ENCODE data around the gene LRRC53. TPM values are rescaled to one million over a fixed set of nuclear protein-coding genes. Genes with fewer than 3 reads are reported as not detected.

LRRC53 gene
- total RNA-seq, 1 experiment from 2014 or later = not detected

DNA sequence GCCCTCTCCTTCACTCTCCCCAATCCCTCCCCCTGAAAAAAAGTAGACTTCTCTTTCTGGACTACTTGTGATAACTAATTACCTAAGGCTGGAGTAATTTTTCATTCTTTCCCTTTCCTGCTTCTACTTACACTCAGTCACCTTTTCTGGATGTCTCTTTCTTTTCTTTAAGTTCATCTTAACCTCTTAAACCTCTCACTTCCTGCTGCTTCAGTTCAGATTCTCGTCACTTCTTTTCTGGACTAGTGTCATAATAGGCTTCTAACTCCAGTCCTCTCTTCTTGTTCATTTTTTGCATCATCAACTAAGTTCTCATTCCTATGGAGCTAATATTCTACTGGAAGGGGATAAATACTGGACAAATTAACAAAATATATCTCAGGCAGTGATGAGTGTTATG is 75.4 kb downstream of the LRRC53 start:
- peaks cover 8% of the 10 kb centered on the region for H3K4me1 ChIP-seq (ENCODE audit: low read length)
- H3K9ac ChIP-seq (ENCODE audit: low read length) = no peak overlapping the region
- no peak overlapping the region for H2AFZ ChIP-seq (ENCODE audit: low read length)
- no peaks in the 10 kb centered on the region for H3K27me3 ChIP-seq (ENCODE audit: low read length)
- H3K79me2 ChIP-seq (ENCODE audit: low read length) = no peaks in the 10 kb centered on the region
- H3K27ac ChIP-seq (ENCODE audit: low read length) = no peak overlapping the region
- H3K4me2 ChIP-seq (ENCODE audit: low read depth, low read length, poor library complexity, severe bottlenecking) = no peak overlapping the region
- no peaks in the 10 kb centered on the region for H4K20me1 ChIP-seq (ENCODE audit: insufficient read depth, low read depth, low read length)
- DNase-seq = no peak
- H3K9me2 ChIP-seq (replicated peaks; ENCODE audit: insufficient read depth, low read length) = no peaks in the 10 kb centered on the region
- no peak overlapping the region for H3K4me3 ChIP-seq (ENCODE audit: low read length)
- H3K9me3 ChIP-seq (ENCODE audit: low read length) = no peaks in the 10 kb centered on the region
- no peaks in the 10 kb centered on the region for H3K36me3 ChIP-seq (ENCODE audit: insufficient read depth, low read length)

DNA sequence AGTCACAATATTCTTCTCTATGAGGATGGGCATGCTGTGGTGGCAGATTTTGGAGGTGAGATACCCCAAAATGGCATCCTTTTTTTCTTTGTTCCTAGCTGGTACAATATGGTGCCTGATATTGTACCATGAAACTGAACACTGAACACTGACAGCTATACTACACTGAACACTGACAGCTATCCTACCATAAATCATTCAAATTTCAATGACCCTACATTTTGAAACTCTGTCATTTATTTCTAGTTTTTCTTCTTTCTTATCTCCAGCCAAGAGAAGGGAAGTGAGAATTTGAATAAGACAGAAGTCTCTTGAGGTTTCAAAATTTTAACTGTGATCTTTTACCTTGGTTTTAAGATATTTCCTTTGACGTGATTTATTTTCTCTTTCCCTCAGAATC is 76.3 kb downstream of the LRRC53 start:
- Histone ChIP-seq H3K9ac (ENCODE audit: low read length) (no peak overlapping the region), H3K27me3 (ENCODE audit: low read length) (no peaks in the 10 kb centered on the region), H3K9me3 (ENCODE audit: low read length) (no peaks in the 10 kb centered on the region), H3K4me1 (ENCODE audit: low read length) (peaks cover 8% of the 10 kb centered on the region), H4K20me1 (ENCODE audit: insufficient read depth, low read depth, low read length) (no peaks in the 10 kb centered on the region), H3K27ac (ENCODE audit: low read length) (no peak overlapping the region), H3K9me2 (replicated peaks; ENCODE audit: insufficient read depth, low read length) (no peaks in the 10 kb centered on the region), H3K36me3 (ENCODE audit: insufficient read depth, low read length) (no peaks in the 10 kb centered on the region), H3K79me2 (ENCODE audit: low read length) (no peaks in the 10 kb centered on the region), H3K4me3 (ENCODE audit: low read length) (no peak overlapping the region), H3K4me2 (ENCODE audit: low read depth, low read length, poor library complexity, severe bottlenecking) (no peak overlapping the region), H2AFZ (ENCODE audit: low read length) (no peak overlapping the region)
- no peak for DNase-seq

DNA sequence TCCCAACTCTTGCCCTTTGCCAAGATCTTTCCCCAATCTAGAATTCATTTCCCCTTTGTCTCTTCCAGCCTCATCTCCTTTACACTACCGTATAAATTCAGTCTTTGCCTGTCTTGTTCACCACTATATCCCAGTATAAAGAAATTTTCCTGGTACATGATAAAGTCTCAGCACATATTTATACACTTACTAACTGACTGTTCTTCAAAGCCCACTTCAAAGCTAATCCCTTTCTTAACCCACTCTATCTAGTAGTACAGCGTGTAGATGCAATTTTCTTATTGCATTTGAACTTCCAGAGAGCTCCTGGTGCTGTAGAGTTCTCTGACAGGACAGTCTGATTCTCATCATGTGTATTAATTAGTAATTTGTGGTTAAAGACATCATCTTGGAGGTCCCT is 78.1 kb downstream of the LRRC53 start:
- DNase-seq = no peak
- H3K79me2 ChIP-seq (ENCODE audit: low read length) = no peaks in the 10 kb centered on the region
- H3K4me2 ChIP-seq (ENCODE audit: low read depth, low read length, poor library complexity, severe bottlenecking) = no peak overlapping the region
- no peaks in the 10 kb centered on the region for H4K20me1 ChIP-seq (ENCODE audit: insufficient read depth, low read depth, low read length)
- H3K36me3 ChIP-seq (ENCODE audit: insufficient read depth, low read length) = no peaks in the 10 kb centered on the region
- no peak overlapping the region for H3K9ac ChIP-seq (ENCODE audit: low read length)
- no peak overlapping the region for H3K4me3 ChIP-seq (ENCODE audit: low read length)
- H3K9me3 ChIP-seq (ENCODE audit: low read length) = no peaks in the 10 kb centered on the region
- H3K27ac ChIP-seq (ENCODE audit: low read length) = no peak overlapping the region
- no peak overlapping the region for H2AFZ ChIP-seq (ENCODE audit: low read length)
- H3K4me1 ChIP-seq (ENCODE audit: low read length) = peaks cover 8% of the 10 kb centered on the region
- H3K27me3 ChIP-seq (ENCODE audit: low read length) = no peaks in the 10 kb centered on the region
- no peaks in the 10 kb centered on the region for H3K9me2 ChIP-seq (replicated peaks; ENCODE audit: insufficient read depth, low read length)

DNA sequence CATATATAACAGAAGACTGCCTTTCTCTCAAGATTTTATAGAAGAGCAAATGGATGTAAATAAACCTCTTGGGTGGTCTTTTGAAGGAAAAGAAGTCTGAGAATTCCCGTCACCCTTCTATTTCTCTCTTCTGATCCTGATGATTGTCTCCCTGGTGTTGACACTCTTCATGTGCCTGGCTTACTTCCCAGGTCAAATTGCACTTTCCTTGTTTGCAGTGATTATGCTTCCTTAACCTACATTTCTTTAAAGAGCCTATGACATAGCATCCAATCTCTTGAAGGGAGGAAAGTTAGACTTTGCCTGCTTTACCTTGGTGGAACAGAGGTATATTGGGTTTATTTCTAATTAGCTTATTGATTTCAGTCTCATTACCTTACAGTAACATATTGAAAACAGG is 80.1 kb downstream of the LRRC53 start:
- Histone ChIP-seq H3K9ac (ENCODE audit: low read length) (no peak overlapping the region), H3K36me3 (ENCODE audit: insufficient read depth, low read length) (no peaks in the 10 kb centered on the region), H2AFZ (ENCODE audit: low read length) (no peak overlapping the region), H3K4me2 (ENCODE audit: low read depth, low read length, poor library complexity, severe bottlenecking) (no peak overlapping the region), H3K9me2 (replicated peaks; ENCODE audit: insufficient read depth, low read length) (no peaks in the 10 kb centered on the region), H3K27ac (ENCODE audit: low read length) (no peak overlapping the region), H3K4me1 (ENCODE audit: low read length) (peaks cover 8% of the 10 kb centered on the region), H3K4me3 (ENCODE audit: low read length) (no peak overlapping the region), H3K79me2 (ENCODE audit: low read length) (no peaks in the 10 kb centered on the region), H3K9me3 (ENCODE audit: low read length) (no peaks in the 10 kb centered on the region), H4K20me1 (ENCODE audit: insufficient read depth, low read depth, low read length) (no peaks in the 10 kb centered on the region), H3K27me3 (ENCODE audit: low read length) (no peaks in the 10 kb centered on the region)
- no peak for DNase-seq

DNA sequence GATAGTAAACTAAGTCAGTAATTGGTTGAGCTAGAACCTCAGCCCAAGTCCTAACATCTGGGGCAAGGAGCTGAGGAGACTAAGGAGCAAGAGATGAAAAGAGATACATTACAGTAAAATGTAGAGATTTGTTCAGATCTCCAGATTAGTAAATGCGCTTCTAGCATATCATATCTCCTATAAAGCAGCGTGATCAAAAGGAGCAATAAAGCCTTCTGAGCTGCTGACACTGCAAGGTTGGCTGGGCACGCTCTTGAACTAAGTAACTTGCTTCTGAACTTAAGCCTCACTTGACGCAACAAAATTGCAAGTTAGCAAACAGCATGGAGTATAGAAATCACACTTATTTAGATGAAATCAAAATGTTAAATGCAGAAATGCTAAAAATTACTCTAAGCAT is 80.9 kb downstream of the LRRC53 start:
- Histone ChIP-seq H3K79me2 (ENCODE audit: low read length) (no peaks in the 10 kb centered on the region), H3K9me3 (ENCODE audit: low read length) (no peaks in the 10 kb centered on the region), H4K20me1 (ENCODE audit: insufficient read depth, low read depth, low read length) (no peaks in the 10 kb centered on the region), H3K4me1 (ENCODE audit: low read length) (peaks cover 7% of the 10 kb centered on the region), H3K27me3 (ENCODE audit: low read length) (no peaks in the 10 kb centered on the region), H3K36me3 (ENCODE audit: insufficient read depth, low read length) (no peaks in the 10 kb centered on the region), H3K9ac (ENCODE audit: low read length) (no peak overlapping the region), H3K9me2 (replicated peaks; ENCODE audit: insufficient read depth, low read length) (no peaks in the 10 kb centered on the region), H2AFZ (ENCODE audit: low read length) (no peak overlapping the region), H3K4me3 (ENCODE audit: low read length) (no peak overlapping the region), H3K27ac (ENCODE audit: low read length) (no peak overlapping the region), H3K4me2 (ENCODE audit: low read depth, low read length, poor library complexity, severe bottlenecking) (no peak overlapping the region)
- DNase-seq = no peak

DNA sequence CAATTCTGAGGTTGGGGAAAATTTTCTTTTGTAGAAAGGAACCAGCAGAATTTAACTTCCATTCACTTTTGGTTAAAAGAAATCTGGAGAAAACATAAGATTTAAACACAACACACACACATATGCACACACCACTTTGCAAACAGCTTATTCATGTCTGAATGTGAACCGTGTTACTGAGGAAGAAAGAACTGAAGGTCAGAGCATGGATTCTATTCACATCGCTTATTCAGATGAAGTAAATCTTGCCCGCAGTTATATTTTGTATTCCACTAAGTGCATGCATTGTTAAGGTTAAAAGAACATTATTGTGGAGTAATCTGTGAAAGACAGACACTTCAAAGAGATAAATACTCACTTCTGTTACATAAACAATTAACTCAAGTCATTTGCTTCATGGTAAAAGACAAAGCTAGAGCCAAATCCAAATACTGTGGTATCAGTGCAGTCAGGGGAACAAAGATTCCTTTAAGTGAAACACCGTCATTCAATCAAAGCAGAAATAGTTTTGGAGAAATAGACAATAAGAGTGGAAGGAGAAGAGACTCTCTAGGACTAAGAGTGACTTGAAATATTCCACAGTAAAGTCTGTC is 82.0 kb downstream of the LRRC53 start:
- no peaks in the 10 kb centered on the region for H4K20me1 ChIP-seq (ENCODE audit: insufficient read depth, low read depth, low read length)
- H3K27ac ChIP-seq (ENCODE audit: low read length) = no peak overlapping the region
- H3K9me2 ChIP-seq (replicated peaks; ENCODE audit: insufficient read depth, low read length) = no peaks in the 10 kb centered on the region
- H3K36me3 ChIP-seq (ENCODE audit: insufficient read depth, low read length) = no peaks in the 10 kb centered on the region
- DNase-seq = no peak
- H2AFZ ChIP-seq (ENCODE audit: low read length) = no peak overlapping the region
- no peaks in the 10 kb centered on the region for H3K9me3 ChIP-seq (ENCODE audit: low read length)
- no peak overlapping the region for H3K4me2 ChIP-seq (ENCODE audit: low read depth, low read length, poor library complexity, severe bottlenecking)
- H3K9ac ChIP-seq (ENCODE audit: low read length) = no peak overlapping the region
- no peaks in the 10 kb centered on the region for H3K79me2 ChIP-seq (ENCODE audit: low read length)
- H3K4me1 ChIP-seq (ENCODE audit: low read length) = no peaks in the 10 kb centered on the region
- no peaks in the 10 kb centered on the region for H3K27me3 ChIP-seq (ENCODE audit: low read length)
- H3K4me3 ChIP-seq (ENCODE audit: low read length) = no peak overlapping the region

DNA sequence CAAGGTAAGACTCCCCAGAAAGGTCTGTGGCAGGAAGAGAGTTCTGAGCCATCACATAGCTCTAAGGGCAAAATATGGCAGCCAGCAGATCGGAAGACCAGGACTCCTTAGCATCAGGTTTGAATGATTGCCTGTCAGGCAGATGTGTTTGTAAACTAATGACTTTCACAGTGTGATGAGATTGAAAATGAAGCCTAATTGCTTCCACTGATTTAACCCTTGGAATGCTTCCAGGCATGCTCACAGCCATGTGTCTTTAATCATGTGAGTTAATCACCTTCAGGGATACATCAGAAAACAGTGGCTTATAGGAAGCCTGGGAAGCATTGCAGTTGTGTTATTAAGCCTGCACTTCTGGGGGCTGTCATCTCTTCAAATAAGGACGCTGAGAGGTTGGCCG is 82.8 kb downstream of the LRRC53 start:
- no peak overlapping the region for H3K9ac ChIP-seq (ENCODE audit: low read length)
- no peak for DNase-seq
- no peaks in the 10 kb centered on the region for H3K27me3 ChIP-seq (ENCODE audit: low read length)
- no peaks in the 10 kb centered on the region for H3K4me1 ChIP-seq (ENCODE audit: low read length)
- H3K9me3 ChIP-seq (ENCODE audit: low read length) = no peaks in the 10 kb centered on the region
- H3K4me3 ChIP-seq (ENCODE audit: low read length) = no peak overlapping the region
- H3K4me2 ChIP-seq (ENCODE audit: low read depth, low read length, poor library complexity, severe bottlenecking) = no peak overlapping the region
- H3K9me2 ChIP-seq (replicated peaks; ENCODE audit: insufficient read depth, low read length) = no peaks in the 10 kb centered on the region
- no peaks in the 10 kb centered on the region for H3K36me3 ChIP-seq (ENCODE audit: insufficient read depth, low read length)
- H4K20me1 ChIP-seq (ENCODE audit: insufficient read depth, low read depth, low read length) = no peaks in the 10 kb centered on the region
- no peak overlapping the region for H3K27ac ChIP-seq (ENCODE audit: low read length)
- no peak overlapping the region for H2AFZ ChIP-seq (ENCODE audit: low read length)
- no peaks in the 10 kb centered on the region for H3K79me2 ChIP-seq (ENCODE audit: low read length)

DNA sequence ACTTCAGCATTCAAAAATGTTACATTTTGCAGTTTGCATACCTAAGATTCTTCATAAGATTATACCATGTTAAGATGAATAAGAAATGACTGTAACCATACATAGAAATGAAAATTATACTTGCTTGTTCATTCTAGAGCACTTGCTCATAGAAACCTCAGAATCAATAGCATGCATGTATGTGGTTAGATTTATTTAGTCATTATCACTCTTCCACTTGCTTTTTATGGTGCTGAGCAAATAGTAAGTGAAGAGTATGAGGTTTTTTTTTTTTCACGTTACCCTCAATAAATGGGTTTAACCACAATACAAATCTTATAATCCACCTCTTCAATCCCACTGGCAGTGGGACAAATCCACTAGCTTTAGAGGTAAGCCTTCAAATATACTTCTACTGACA is 84.7 kb downstream of the LRRC53 start:
- Histone ChIP-seq H3K9me2 (replicated peaks; ENCODE audit: insufficient read depth, low read length) (no peaks in the 10 kb centered on the region), H3K27me3 (ENCODE audit: low read length) (no peaks in the 10 kb centered on the region), H3K36me3 (ENCODE audit: insufficient read depth, low read length) (no peaks in the 10 kb centered on the region), H3K9me3 (ENCODE audit: low read length) (no peaks in the 10 kb centered on the region), H3K79me2 (ENCODE audit: low read length) (no peaks in the 10 kb centered on the region), H3K9ac (ENCODE audit: low read length) (no peak overlapping the region), H3K4me3 (ENCODE audit: low read length) (no peak overlapping the region), H3K4me1 (ENCODE audit: low read length) (no peaks in the 10 kb centered on the region), H2AFZ (ENCODE audit: low read length) (no peak overlapping the region), H3K4me2 (ENCODE audit: low read depth, low read length, poor library complexity, severe bottlenecking) (no peak overlapping the region), H3K27ac (ENCODE audit: low read length) (no peak overlapping the region), H4K20me1 (ENCODE audit: insufficient read depth, low read depth, low read length) (no peaks in the 10 kb centered on the region)
- DNase-seq = no peak

All from Karpas-422 (cell line).